Measurements from ENCODE around the gene ANGPTL4.
"Not testable (repeated sequence)": the region's sequence is repeated elsewhere in the genome, so short reads cannot be mapped to it uniquely, and the experiment has no call there.

The ANGPTL4 gene

GRCh38 chr19:8389891-8390616 is 26.1 kb downstream of the ANGPTL4 start, which contains the start of gene RAB11B:
TSS of gene RAB11B (plus strand) at chr19:8390360. CDS start at chr19:8390417, 57 bp downstream.
- peak; percentile 95 to 99 (median 96) for DNase-seq (ENCODE audit: low read depth in 3 of 3)

GRCh38 chr19:8390617-8390981 is 26.6 kb downstream of the ANGPTL4 start:
- DNase-seq (ENCODE audit: low read depth in 3 of 3): peak; percentile 93 to 97 (median 93)

GRCh38 chr19:8391198-8392016 is 27.5 kb downstream of the ANGPTL4 start:
- no peak for DNase-seq (ENCODE audit: low read depth in 3 of 3)

- no peak for DNase-seq (ENCODE audit: low read depth in 3 of 3)
Observed at GRCh38 chr19:8392017-8392591, 28.1 kb downstream of the ANGPTL4 start.

- no peak for DNase-seq (ENCODE audit: low read depth in 3 of 3)
Observed at GRCh38 chr19:8393192-8393870, 29.4 kb downstream of the ANGPTL4 start.

- DNase-seq (ENCODE audit: low read depth in 3 of 3): no peak
Observed at GRCh38 chr19:8393871-8394250, 29.9 kb downstream of the ANGPTL4 start.

GRCh38 chr19:8395621-8396082 is 31.7 kb downstream of the ANGPTL4 start:
- DNase-seq (ENCODE audit: low read depth in 3 of 3): no peak

GRCh38 chr19:8396185-8396562 is 32.2 kb downstream of the ANGPTL4 start:
- DNase-seq (ENCODE audit: low read depth in 3 of 3): no peak

- DNase-seq (ENCODE audit: low read depth in 3 of 3): peak; percentile 45 to 64 (median 57)
Observed at GRCh38 chr19:8396563-8397203, 32.7 kb downstream of the ANGPTL4 start.

GRCh38 chr19:8397271-8397670 is 33.3 kb downstream of the ANGPTL4 start:
- DNase-seq (ENCODE audit: low read depth in 3 of 3): no peak

- DNase-seq (ENCODE audit: low read depth in 3 of 3): no peak
Observed at GRCh38 chr19:8397746-8398310, 33.9 kb downstream of the ANGPTL4 start.

- no peak for DNase-seq (ENCODE audit: low read depth in 3 of 3)
Observed at GRCh38 chr19:8398311-8398771, 34.4 kb downstream of the ANGPTL4 start.

GRCh38 chr19:8399681-8400188 is 35.8 kb downstream of the ANGPTL4 start:
- no peak for DNase-seq (ENCODE audit: low read depth in 3 of 3)

GRCh38 chr19:8401981-8402411 is 38.0 kb downstream of the ANGPTL4 start:
- DNase-seq (ENCODE audit: low read depth in 3 of 3): no peak

- no peak for DNase-seq (ENCODE audit: low read depth in 3 of 3)
Observed at GRCh38 chr19:8403098-8403819, 39.3 kb downstream of the ANGPTL4 start.

- no peak for DNase-seq (ENCODE audit: low read depth in 3 of 3)
Observed at GRCh38 chr19:8403820-8404109, 39.8 kb downstream of the ANGPTL4 start.

GRCh38 chr19:8404391-8405151 is 40.6 kb downstream of the ANGPTL4 start:
- no peak for DNase-seq (ENCODE audit: low read depth in 3 of 3)

- DNase-seq (ENCODE audit: low read depth in 3 of 3): not testable (repeated sequence)
Observed at GRCh38 chr19:8410718-8411117, 46.8 kb downstream of the ANGPTL4 start.
